Measurements from ENCODE around the gene CAPN9.
"Not testable (repeated sequence)": the region's sequence is repeated elsewhere in the genome, so short reads cannot be mapped to it uniquely, and the experiment has no call there.

Gene CAPN9, protein sequence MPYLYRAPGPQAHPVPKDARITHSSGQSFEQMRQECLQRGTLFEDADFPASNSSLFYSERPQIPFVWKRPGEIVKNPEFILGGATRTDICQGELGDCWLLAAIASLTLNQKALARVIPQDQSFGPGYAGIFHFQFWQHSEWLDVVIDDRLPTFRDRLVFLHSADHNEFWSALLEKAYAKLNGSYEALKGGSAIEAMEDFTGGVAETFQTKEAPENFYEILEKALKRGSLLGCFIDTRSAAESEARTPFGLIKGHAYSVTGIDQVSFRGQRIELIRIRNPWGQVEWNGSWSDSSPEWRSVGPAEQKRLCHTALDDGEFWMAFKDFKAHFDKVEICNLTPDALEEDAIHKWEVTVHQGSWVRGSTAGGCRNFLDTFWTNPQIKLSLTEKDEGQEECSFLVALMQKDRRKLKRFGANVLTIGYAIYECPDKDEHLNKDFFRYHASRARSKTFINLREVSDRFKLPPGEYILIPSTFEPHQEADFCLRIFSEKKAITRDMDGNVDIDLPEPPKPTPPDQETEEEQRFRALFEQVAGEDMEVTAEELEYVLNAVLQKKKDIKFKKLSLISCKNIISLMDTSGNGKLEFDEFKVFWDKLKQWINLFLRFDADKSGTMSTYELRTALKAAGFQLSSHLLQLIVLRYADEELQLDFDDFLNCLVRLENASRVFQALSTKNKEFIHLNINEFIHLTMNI

DNA sequence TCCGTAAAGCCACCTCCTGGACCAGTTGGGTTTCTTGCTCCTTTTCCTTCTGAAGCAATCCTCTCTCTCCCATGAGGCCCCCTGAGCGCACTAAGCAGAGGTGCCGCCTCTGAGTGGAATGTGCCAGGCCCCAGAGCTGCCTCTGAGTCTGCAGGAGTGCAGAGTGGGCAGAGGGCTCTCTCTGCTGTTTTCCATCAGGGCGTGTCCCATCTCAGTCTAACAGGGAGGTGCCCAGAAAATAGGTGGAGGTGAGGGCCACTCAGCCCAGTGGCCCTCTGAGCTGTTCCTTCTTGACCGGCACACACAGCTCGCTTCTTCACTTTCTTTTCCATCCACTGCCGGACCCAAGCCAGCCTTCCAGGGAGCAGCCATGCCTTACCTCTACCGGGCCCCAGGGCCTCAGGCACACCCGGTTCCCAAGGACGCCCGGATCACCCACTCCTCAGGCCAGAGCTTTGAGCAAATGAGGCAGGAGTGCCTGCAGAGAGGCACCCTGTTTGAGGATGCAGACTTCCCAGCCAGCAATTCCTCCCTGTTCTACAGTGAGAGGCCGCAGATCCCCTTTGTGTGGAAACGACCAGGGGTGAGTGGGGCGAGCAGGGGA is at the start of gene CAPN9:
TSS of gene CAPN9 (plus strand) at position 262 of the 604 bp plus-strand sequence. CDS start at position 371, 109 bp downstream.
- H3K4me3 ChIP-seq (ENCODE audit: low read length): no peak within 1 kb of the TSS
- TF ChIP-seq, protein P1, sequence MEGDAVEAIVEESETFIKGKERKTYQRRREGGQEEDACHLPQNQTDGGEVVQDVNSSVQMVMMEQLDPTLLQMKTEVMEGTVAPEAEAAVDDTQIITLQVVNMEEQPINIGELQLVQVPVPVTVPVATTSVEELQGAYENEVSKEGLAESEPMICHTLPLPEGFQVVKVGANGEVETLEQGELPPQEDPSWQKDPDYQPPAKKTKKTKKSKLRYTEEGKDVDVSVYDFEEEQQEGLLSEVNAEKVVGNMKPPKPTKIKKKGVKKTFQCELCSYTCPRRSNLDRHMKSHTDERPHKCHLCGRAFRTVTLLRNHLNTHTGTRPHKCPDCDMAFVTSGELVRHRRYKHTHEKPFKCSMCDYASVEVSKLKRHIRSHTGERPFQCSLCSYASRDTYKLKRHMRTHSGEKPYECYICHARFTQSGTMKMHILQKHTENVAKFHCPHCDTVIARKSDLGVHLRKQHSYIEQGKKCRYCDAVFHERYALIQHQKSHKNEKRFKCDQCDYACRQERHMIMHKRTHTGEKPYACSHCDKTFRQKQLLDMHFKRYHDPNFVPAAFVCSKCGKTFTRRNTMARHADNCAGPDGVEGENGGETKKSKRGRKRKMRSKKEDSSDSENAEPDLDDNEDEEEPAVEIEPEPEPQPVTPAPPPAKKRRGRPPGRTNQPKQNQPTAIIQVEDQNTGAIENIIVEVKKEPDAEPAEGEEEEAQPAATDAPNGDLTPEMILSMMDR (conservative IDR thresholded peaks at IDR 0.05; ENCODE audit: low read depth, low read length): no peak
- DNase-seq (ENCODE audit: low read depth): no peak

- TF ChIP-seq, protein P1 (conservative IDR thresholded peaks at IDR 0.05; ENCODE audit: low read depth, low read length): no peak
- no peak overlapping the region for H3K4me3 ChIP-seq (ENCODE audit: low read length)
- no peak for DNase-seq (ENCODE audit: low read depth)
These were observed 49.1 kb upstream of the CAPN9 start for GRCh38 chr1:230698130-230698529.

DNA sequence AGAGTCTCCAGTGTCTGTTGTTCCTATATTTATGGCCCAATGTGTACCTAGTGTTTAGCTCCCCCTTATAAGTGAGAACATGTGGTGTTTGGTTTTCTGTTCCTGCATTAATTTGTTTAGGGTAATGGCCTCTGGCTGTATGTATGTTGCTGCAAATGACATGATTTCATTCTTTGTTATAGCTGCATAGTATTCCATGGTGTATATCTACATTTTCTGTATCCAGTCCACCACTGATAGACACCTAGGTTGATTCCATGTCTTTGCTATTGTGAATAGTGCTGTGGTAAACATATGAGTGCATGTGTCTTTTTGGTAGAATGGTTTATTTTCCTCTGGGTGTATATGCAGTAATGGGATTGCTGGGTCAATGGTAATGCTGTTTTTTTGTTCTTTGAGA is 48.2 kb upstream of the CAPN9 start:
- H3K4me3 ChIP-seq (ENCODE audit: low read length); DNase-seq (ENCODE audit: low read depth): not testable (repeated sequence)

- DNase-seq (ENCODE audit: low read depth): no peak
- H3K4me3 ChIP-seq (ENCODE audit: low read length): no peak overlapping the region
- TF ChIP-seq, protein P1 (conservative IDR thresholded peaks at IDR 0.05; ENCODE audit: low read depth, low read length): no peak
These were observed 47.5 kb upstream of the CAPN9 start for GRCh38 chr1:230699716-230700115.

DNA sequence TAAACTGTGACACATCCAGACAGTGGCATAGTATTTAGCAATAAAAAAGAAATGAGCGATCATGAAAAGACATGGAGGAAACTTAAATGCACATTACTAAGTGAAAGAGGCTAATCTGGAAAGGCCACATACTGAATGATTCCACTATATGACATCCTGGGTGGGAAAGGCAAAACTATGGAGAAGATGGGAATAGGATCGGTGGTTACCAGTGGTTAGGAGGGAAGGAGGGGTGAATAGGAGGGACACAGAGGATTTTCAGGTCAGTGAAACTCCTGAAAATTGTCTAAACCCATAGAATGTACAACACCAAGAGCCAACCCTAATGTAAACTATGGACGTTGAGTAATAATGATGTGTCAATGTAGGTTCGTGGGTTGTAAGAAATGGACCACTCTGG is 47.1 kb upstream of the CAPN9 start:
- TF ChIP-seq, protein P1 (conservative IDR thresholded peaks at IDR 0.05; ENCODE audit: low read depth, low read length): no peak
- no peak for DNase-seq (ENCODE audit: low read depth)
- no peak overlapping the region for H3K4me3 ChIP-seq (ENCODE audit: low read length)

- DNase-seq (ENCODE audit: low read depth): no peak
- no peak overlapping the region for H3K4me3 ChIP-seq (ENCODE audit: low read length)
- TF ChIP-seq, protein P1 (conservative IDR thresholded peaks at IDR 0.05; ENCODE audit: low read depth, low read length): no peak
These were observed 45.8 kb upstream of the CAPN9 start for GRCh38 chr1:230701434-230701833.

DNA sequence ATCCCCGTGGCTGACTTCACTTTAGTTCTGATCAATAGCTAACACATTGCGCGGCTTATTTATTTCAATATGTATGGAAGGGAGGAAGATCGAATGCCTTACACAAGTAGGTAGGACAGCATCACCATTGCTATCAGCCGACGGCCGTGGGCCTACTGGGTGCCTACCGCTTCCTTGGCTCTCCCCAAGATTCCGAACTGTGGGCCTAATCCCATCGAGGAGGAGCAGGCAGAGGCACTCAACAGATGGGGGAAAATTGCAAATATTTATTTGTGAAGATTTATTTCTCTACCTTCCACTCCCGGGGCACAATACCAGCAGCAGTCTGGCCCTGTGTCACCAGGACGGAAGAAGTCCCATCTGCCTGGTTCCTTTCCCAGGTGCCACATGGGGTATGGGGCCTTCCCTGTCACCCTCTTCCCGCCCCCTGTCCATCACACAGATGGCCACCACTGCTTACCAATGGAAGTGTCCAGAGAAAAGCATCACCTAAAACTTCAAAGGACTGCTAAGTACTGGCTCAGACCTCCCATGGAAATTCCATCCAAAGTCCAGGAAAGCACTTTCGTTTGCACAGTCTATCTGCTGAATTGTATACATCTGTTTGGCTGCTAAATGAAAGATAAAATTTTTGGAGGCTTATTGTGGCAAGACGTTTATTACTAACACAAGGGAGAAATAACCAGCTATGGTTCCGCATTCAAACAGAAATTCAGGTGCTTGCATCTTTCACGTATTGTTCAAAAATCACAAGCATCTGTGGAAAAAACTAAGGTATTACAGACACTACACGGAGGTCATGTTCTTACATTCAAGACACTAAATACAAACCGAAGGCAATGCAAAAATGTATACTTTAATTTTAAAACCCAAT is 45.1 kb upstream of the CAPN9 start:
- H3K4me3 ChIP-seq (ENCODE audit: low read length): no peak overlapping the region
- DNase-seq (ENCODE audit: low read depth): no peak
- TF ChIP-seq, protein P1 (conservative IDR thresholded peaks at IDR 0.05; ENCODE audit: low read depth, low read length): no peak
